ENCODE results near the gene HDAC11. TPM values are rescaled to one million over a fixed set of nuclear protein-coding genes. Genes with fewer than 3 reads are reported as not detected.

The HDAC11 gene
- total RNA-seq, 4 donors from 2014 or later: 19.8 to 44.0 (median 27.1) TPM

GRCh38 chr3:13465236-13465873, 14.8 kb upstream of the HDAC11 start:
- Histone ChIP-seq H3K27me3 (no peaks in the 10 kb centered on the region), H3K27ac (no peak overlapping the region), H3K9me3 (no peaks in the 10 kb centered on the region), H3K4me1 (no peaks in the 10 kb centered on the region), H3K36me3 (no peaks in the 10 kb centered on the region), H3K4me3 (no peak overlapping the region)
- TF ChIP-seq, protein P1, sequence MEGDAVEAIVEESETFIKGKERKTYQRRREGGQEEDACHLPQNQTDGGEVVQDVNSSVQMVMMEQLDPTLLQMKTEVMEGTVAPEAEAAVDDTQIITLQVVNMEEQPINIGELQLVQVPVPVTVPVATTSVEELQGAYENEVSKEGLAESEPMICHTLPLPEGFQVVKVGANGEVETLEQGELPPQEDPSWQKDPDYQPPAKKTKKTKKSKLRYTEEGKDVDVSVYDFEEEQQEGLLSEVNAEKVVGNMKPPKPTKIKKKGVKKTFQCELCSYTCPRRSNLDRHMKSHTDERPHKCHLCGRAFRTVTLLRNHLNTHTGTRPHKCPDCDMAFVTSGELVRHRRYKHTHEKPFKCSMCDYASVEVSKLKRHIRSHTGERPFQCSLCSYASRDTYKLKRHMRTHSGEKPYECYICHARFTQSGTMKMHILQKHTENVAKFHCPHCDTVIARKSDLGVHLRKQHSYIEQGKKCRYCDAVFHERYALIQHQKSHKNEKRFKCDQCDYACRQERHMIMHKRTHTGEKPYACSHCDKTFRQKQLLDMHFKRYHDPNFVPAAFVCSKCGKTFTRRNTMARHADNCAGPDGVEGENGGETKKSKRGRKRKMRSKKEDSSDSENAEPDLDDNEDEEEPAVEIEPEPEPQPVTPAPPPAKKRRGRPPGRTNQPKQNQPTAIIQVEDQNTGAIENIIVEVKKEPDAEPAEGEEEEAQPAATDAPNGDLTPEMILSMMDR (IDR thresholded peaks at IDR 0.05): no peak
- TF ChIP-seq POLR2AphosphoS5 (IDR thresholded peaks at IDR 0.05) (no peak), EP300 (IDR thresholded peaks at IDR 0.05; ENCODE audit: low read depth) (no peak), POLR2A (IDR thresholded peaks at IDR 0.05) (no peak)
- no peak for DNase-seq
- in situ Hi-C loops (cut with MboI; ENCODE audit: low pct_ligation_motif_present in 1 of 4, low pct_unique_long_range_greater_than_20kb in 1 of 4, low sequenced_read_pairs in 3 of 4): loop anchor here in 1 of 4 donors (25.0 kb wide), 1 partner anchor 378 kb away; no protein-coding TSS in a partner anchor
- intact Hi-C loops (cut with DNase I; ENCODE audit: low total_unique reads): no loop called here
- WGBS, 2 donors (ENCODE audit: low coverage in 1 of 2): 61% methylated on average over 4 of the region's 4 CpGs; no CpG with 5 or more reads in 1 of the 2 donors

DNA sequence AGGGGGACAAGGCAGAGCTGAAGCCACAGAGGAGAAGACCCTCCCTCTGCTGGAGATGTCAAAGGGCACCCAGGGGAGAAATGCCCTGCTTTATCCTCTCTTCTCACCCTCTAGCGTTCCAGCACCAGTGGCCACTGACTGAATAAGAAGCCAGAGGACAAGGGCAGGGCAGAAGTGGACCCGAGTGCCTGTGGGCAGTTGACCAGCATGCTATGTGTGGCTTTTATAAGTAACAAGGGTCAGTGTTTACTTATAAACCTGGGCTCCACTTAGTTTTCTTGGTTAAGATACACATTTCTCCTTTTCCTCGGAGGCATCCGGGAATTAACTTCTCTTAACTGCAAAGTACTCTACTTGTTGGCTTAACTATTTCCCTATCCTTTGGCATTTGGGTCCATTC, 13.3 kb upstream of the HDAC11 start:
- 82 to 94% methylated on average over 2 to 4 of the region's 4 CpGs for WGBS, 2 donors (ENCODE audit: low coverage in 1 of 2)
- Histone ChIP-seq H3K4me3 (no peak overlapping the region), H3K9me3 (no peaks in the 10 kb centered on the region), H3K36me3 (no peaks in the 10 kb centered on the region), H3K27me3 (no peaks in the 10 kb centered on the region), H3K4me1 (peaks cover 0 to 7% (median 3%) of the 10 kb centered on the region in 4 donors), H3K27ac (no peak overlapping the region)
- DNase-seq: no peak
- in situ Hi-C loops (cut with MboI; ENCODE audit: low pct_ligation_motif_present in 1 of 4, low pct_unique_long_range_greater_than_20kb in 1 of 4, low sequenced_read_pairs in 3 of 4) (loop anchor here in 1 of 4 donors (25.0 kb wide), 1 partner anchor 379 kb away; no protein-coding TSS in a partner anchor), intact Hi-C loops (cut with DNase I; ENCODE audit: low total_unique reads) (no loop called here)
- TF ChIP-seq POLR2AphosphoS5 (IDR thresholded peaks at IDR 0.05) (no peak), POLR2A (IDR thresholded peaks at IDR 0.05) (no peak), EP300 (IDR thresholded peaks at IDR 0.05; ENCODE audit: low read depth) (no peak)
- TF ChIP-seq, protein P1 (IDR thresholded peaks at IDR 0.05): no peak

DNA sequence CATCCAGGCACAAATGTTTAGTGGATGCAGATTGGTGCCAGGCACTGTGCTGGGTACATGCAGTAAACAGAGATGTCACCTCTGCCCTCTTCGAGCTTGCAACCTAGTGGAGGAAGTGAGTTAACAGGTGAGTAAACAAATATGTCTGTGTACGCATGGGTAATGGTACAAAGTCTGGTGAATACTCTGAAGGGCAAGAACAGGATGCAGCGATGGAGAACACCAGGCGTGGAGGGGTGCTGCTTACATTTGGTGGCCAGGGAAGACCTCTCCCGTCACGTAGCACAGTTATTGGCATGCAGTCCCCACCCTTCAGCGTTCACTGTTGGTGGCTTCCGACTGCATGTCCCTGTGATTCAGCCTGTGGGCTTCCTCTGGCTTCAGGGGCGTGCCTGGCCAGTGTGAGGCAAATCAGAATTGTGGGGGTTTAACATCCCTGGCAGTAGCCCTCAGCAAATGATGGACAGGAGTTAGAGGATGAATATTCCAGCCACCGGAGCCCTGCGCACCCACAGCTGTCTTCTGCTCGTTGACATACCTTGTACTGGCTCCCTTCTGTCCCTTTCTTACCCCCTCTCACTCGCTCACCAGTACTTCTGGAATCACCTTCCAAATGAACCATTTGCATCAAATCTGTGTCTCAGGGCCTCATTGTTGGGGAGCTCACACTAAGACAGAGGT, 9.1 kb upstream of the HDAC11 start:
- Histone ChIP-seq H3K36me3 (no peaks in the 10 kb centered on the region), H3K27me3 (peaks cover 3% of the 10 kb centered on the region), H3K4me3 (no peak overlapping the region), H3K27ac (peak overlapping the region in 3 of 4 donors; percentile 22 to 54 (median 42)), H3K4me1 (peaks cover 0 to 7% (median 3%) of the 10 kb centered on the region in 4 donors), H3K9me3 (no peaks in the 10 kb centered on the region)
- intact Hi-C loops (cut with DNase I; ENCODE audit: low total_unique reads) (no loop called here), in situ Hi-C loops (cut with MboI; ENCODE audit: low pct_ligation_motif_present in 1 of 4, low pct_unique_long_range_greater_than_20kb in 1 of 4, low sequenced_read_pairs in 3 of 4) (loop anchor here in 1 of 4 donors (25.0 kb wide), 1 partner anchor 384 kb away; no protein-coding TSS in a partner anchor)
- TF ChIP-seq POLR2A (IDR thresholded peaks at IDR 0.05): no peak
- TF ChIP-seq POLR2AphosphoS5 (IDR thresholded peaks at IDR 0.05): peak in 1 of 3 donors; percentile 30
- TF ChIP-seq EP300 (IDR thresholded peaks at IDR 0.05; ENCODE audit: low read depth): no peak
- TF ChIP-seq, protein P1 (IDR thresholded peaks at IDR 0.05): peak in 2 of 5 experiments; percentile 35 to 55
- 40 to 43% methylated on average over 1 to 13 of the region's 13 CpGs for WGBS, 2 donors (ENCODE audit: low coverage in 1 of 2)
- DNase-seq: peak; percentile 45

- DNase-seq: no peak
- Histone ChIP-seq H3K36me3 (no peaks in the 10 kb centered on the region), H3K27me3 (peaks cover 3% of the 10 kb centered on the region), H3K4me3 (no peak overlapping the region), H3K4me1 (peaks cover 0 to 7% (median 3%) of the 10 kb centered on the region in 4 donors), H3K9me3 (no peaks in the 10 kb centered on the region), H3K27ac (no peak overlapping the region)
- intact Hi-C loops (cut with DNase I; ENCODE audit: low total_unique reads) (no loop called here), in situ Hi-C loops (cut with MboI; ENCODE audit: low pct_ligation_motif_present in 1 of 4, low pct_unique_long_range_greater_than_20kb in 1 of 4, low sequenced_read_pairs in 3 of 4) (loop anchor here in 1 of 4 donors (25.0 kb wide), 1 partner anchor 385 kb away; no protein-coding TSS in a partner anchor)
- TF ChIP-seq, protein P1 (IDR thresholded peaks at IDR 0.05): no peak
- TF ChIP-seq POLR2AphosphoS5 (IDR thresholded peaks at IDR 0.05) (no peak), EP300 (IDR thresholded peaks at IDR 0.05; ENCODE audit: low read depth) (no peak), POLR2A (IDR thresholded peaks at IDR 0.05) (no peak)
- 75 to 83% methylated on average over 4 of the region's 4 CpGs for WGBS, 2 donors (ENCODE audit: low coverage in 1 of 2)
These were observed 7.8 kb upstream of the HDAC11 start for GRCh38 chr3:13472286-13472685.
